Testis (tissue), 3 donors: ENCODE measurements around the gene NFIA. TPM values are rescaled to one million over a fixed set of nuclear protein-coding genes. Genes with fewer than 3 reads are reported as not detected.

Source experiments
- DNase-seq: peaks from one replicate; pipeline ENCODE4 v3.0.0-alpha.2; 2019
- H3K27ac ChIP-seq, 2 donors: fragments of 200-600 bp; sonication (generic); one replicate each; pipeline ENCODE4 v1.5.1; 2019
- H3K27me3 ChIP-seq: fragments of 200-600 bp; sonication (generic); one replicate; pipeline ENCODE4 v1.5.1; 2019
- H3K36me3 ChIP-seq: fragments of 200-600 bp; sonication (generic); one replicate; pipeline ENCODE4 v1.5.1; 2017; ENCODE audit warnings: low read depth; ENCODE audit errors: missing control alignments
- H3K4me1 ChIP-seq: fragments of 200-600 bp; sonication (generic); one replicate; pipeline ENCODE4 v1.5.1; 2019
- H3K4me3 ChIP-seq, 2 donors: fragments of 200-600 bp; sonication (generic); one replicate each; pipeline ENCODE4 v1.5.1; 2017 to 2019
- H3K9me3 ChIP-seq: fragments of 200-600 bp; sonication (generic); one replicate; pipeline ENCODE4 v1.5.1; 2017
- POLR2A ChIP-seq: fragments of 450-650 bp; IDR thresholded peaks from one replicate; pipeline ENCODE4 v1.6.1; 2017; ENCODE audit warnings: antibody characterized with exemption, mild to moderate bottlenecking, moderate library complexity
- WGBS, 2 donors: methylation state at CpG; one replicate each; pipeline ENCODE4 v1.1.5; 2018; 5-methylcytosine and 5-hydroxymethylcytosine counted together
- intact Hi-C: fragments of 100-400 bp; cut with DNase I; formaldehyde crosslinking; loops from one replicate; pipeline ENCODE4 v1.15.1; 2023; ENCODE audit warnings: low total_unique reads
- polyA plus RNA-seq: library from polyadenylated mRNA; stranded (reverse); fragments of 350-450 nt; fragmentation: Illumina TruSeq; extraction: RNeasy Lipid Tissue Mini Kit (QIAGEN cat#74804); gene quantifications from one replicate; pipeline ENCODE4 v1.2.3, GENCODE V29; 2014; ENCODE audit warnings: low read depth, low replicate concordance; ENCODE audit not compliant: insufficient read depth
- total RNA-seq, 2 donors: library from RNA; depleted of rRNA; stranded (reverse); fragments of >200 nt; gene quantifications; one replicate each; pipeline ENCODE4 v1.2.3, GENCODE V29; 2016
- TF ChIP-seq, protein P1 (sequence below), 3 experiments: fragments of 450-650 bp in 2 of 3; fragments of 200-600 bp in 1 of 3; sonication (generic) in 1 of 3; IDR thresholded peaks; one replicate each; pipeline ENCODE4 v1.5.1; 2016 to 2019; ENCODE audit warnings: antibody characterized with exemption in 3 of 3, mild to moderate bottlenecking in 2 of 3, moderate library complexity in 1 of 3

Gene NFIA
- total and polyA plus RNA-seq, 3 donors from 2014 or later, result 11.6 to 78.9 (median 53.5) TPM

DNA sequence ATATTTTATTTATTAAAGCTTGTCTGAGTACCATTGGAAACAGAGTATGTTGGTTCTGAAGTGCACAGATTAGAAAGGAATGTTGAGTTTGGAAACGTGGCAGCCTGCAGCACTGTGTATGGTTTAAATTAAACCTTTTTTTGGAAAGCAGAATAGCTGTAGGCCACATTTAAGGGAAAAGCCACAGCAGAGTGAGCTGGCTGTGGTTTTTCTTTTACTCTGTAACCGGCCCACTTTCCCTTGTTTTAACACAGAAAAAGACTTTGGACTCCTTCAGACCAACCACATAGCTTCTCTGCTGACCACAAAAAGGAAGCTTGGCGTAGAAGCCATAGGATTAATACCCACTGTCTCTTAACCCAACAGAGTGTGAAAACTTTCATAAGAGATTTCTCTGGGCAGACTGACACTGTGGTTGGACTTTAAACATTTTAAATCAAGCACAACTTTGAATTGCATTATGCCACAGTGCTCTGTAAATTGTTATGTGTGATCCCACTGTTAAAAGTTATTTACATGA lies 75.2 kb downstream of the NFIA start:
- Histone ChIP-seq H3K27me3 (no peaks in the 10 kb centered on the region), H3K4me1 (peaks cover 14% of the 10 kb centered on the region), H3K9me3 (no peaks in the 10 kb centered on the region), H3K27ac (peak overlapping the region; percentile 15 to 51), H3K4me3 (no peak overlapping the region), H3K36me3 (no peaks in the 10 kb centered on the region)
- intact Hi-C loops, result no loop called here
- DNase-seq, result no peak
- WGBS, 2 donors, result 33 to 40% methylated on average over 3 of the region's 3 CpGs
- no peak for TF ChIP-seq POLR2A
- TF ChIP-seq, protein P1, sequence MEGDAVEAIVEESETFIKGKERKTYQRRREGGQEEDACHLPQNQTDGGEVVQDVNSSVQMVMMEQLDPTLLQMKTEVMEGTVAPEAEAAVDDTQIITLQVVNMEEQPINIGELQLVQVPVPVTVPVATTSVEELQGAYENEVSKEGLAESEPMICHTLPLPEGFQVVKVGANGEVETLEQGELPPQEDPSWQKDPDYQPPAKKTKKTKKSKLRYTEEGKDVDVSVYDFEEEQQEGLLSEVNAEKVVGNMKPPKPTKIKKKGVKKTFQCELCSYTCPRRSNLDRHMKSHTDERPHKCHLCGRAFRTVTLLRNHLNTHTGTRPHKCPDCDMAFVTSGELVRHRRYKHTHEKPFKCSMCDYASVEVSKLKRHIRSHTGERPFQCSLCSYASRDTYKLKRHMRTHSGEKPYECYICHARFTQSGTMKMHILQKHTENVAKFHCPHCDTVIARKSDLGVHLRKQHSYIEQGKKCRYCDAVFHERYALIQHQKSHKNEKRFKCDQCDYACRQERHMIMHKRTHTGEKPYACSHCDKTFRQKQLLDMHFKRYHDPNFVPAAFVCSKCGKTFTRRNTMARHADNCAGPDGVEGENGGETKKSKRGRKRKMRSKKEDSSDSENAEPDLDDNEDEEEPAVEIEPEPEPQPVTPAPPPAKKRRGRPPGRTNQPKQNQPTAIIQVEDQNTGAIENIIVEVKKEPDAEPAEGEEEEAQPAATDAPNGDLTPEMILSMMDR (IDR thresholded peaks at IDR 0.05), result no peak

DNA sequence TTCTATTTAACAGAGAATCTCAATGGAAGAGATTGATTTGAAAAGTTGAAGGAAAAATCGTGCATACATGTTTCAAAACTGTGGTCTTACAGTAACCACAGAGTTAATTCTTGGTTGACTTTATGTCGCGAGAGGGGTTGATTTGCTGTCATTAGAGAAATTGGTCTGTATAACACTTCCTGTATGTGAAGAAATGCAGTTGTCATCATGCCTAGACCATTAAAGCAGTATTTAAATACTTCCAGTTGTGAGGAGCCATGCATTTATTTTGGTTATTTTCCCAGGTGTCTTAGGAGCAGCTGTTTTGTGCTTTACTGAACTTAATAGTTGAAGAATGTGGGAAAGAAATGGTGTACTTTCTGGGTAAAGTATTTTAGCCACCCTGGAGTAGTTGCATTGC lies 76.2 kb downstream of the NFIA start:
- H3K36me3 ChIP-seq, result no peaks in the 10 kb centered on the region
- TF ChIP-seq, protein P1 (IDR thresholded peaks at IDR 0.05), result no peak
- no peak for TF ChIP-seq POLR2A
- H3K4me3 ChIP-seq, result no peak overlapping the region
- no peak for DNase-seq
- no peaks in the 10 kb centered on the region for H3K9me3 ChIP-seq
- intact Hi-C loops, result no loop called here
- H3K4me1 ChIP-seq, result peaks cover 14% of the 10 kb centered on the region
- WGBS, 2 donors, result 73 to 77% methylated on average over 3 of the region's 3 CpGs
- H3K27me3 ChIP-seq, result no peaks in the 10 kb centered on the region
- no peak overlapping the region for H3K27ac ChIP-seq

DNA sequence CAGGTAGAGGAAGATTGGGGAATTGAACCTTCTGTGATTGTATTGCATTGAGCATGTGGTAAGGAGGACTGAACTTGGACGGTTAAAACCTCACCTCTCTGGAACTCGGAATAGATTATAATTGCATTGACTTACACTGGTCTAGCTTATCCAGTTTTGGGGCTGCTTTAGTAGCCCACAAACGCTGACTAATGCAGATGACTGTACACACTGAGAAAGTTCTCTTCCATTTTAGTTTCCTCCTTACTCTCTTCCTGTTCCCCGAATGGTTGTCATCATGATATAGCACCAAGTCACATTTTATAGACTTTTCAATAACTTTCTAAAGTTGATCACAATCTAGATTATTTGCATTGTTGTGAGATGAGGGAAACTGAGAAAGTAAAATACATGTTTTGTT lies 78.2 kb downstream of the NFIA start:
- no peak overlapping the region for H3K27ac ChIP-seq
- no peak overlapping the region for H3K4me3 ChIP-seq
- H3K9me3 ChIP-seq, result no peaks in the 10 kb centered on the region
- H3K4me1 ChIP-seq, result peaks cover 14% of the 10 kb centered on the region
- no peaks in the 10 kb centered on the region for H3K27me3 ChIP-seq
- intact Hi-C loops, result no loop called here
- WGBS, 2 donors, result 86 to 93% methylated on average over 4 of the region's 4 CpGs
- TF ChIP-seq, protein P1 (IDR thresholded peaks at IDR 0.05), result no peak
- no peak for TF ChIP-seq POLR2A
- H3K36me3 ChIP-seq, result no peaks in the 10 kb centered on the region
- no peak for DNase-seq

DNA sequence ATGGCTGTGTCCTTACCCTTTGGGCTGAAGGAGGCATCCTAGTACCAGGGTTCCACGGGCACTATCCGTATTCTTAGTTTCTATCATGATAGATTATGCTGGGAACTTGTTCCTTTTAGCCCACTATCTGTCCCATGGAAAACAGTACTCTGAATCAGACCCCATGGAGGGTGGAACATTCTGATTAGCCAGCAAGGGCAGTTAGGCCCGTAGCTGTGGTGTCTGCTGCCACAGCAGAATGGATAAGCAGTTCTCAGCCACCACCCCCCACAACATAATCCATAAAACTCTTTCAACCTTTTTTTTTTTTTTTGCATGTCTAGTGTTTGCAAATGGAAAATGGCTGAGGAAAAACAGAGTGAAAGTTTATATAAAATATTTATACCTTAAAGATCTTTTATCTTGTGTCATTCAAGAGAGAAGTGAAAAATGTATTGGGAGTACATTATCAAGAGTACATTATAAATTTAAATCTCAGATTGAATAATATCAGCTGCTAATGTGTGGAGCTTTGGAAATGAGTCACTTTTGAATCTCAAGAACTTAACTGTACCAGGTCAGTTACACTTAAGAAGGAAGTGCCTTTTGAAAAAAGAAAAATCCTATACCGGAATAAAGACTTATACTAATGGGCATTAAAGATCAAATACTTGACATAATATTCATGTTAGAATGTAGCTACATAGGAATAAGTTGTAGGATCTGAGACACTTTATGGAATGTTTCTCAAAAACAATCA lies 80.3 kb downstream of the NFIA start:
- no peak for DNase-seq

More for the DNA sequence above, 80.3 kb downstream of the NFIA start:
- no peaks in the 10 kb centered on the region for H3K9me3 ChIP-seq
- no peaks in the 10 kb centered on the region for H3K27me3 ChIP-seq
- TF ChIP-seq, protein P1 (IDR thresholded peaks at IDR 0.05), result no peak
- TF ChIP-seq POLR2A, result no peak
- intact Hi-C loops, result no loop called here
- H3K27ac ChIP-seq, result no peak overlapping the region
- peaks cover 3% of the 10 kb centered on the region for H3K4me1 ChIP-seq
- WGBS, 2 donors, result 70 to 80% methylated on average over 4 of the region's 4 CpGs
- H3K4me3 ChIP-seq, result no peak overlapping the region
- no peaks in the 10 kb centered on the region for H3K36me3 ChIP-seq
